Measurements from ENCODE around the gene TRUB2. TPM values are rescaled to one million over a fixed set of nuclear protein-coding genes. Genes with fewer than 3 reads are reported as not detected.
"Not testable (repeated sequence)": the region's sequence is repeated elsewhere in the genome, so short reads cannot be mapped to it uniquely, and the experiment has no call there.

The TRUB2 gene
- total RNA-seq, 2 donors from 2014 or later, result 28.4 to 38.0 TPM

GRCh38 chr9:128279088-128280073 lies 42.9 kb downstream of the TRUB2 start:
- not testable (repeated sequence) for H3K27ac Mint-ChIP-seq; H3K9me3 Mint-ChIP-seq; H3K27me3 Mint-ChIP-seq; H3K36me3 Mint-ChIP-seq; DNase-seq (ENCODE audit: low spot score); H3K4me3 Mint-ChIP-seq; ATAC-seq
- peaks cover 22 to 24% of the 10 kb centered on the region in 2 donors for H3K4me1 Mint-ChIP-seq (ENCODE audit: low read depth in 2 of 2)

- peak overlapping the region; percentile 97 to 99 for H3K27ac Mint-ChIP-seq
- H3K4me3 Mint-ChIP-seq, result peak overlapping the region; percentile 98
- ATAC-seq (no peak), DNase-seq (ENCODE audit: low spot score) (no peak)
- H3K9me3 Mint-ChIP-seq, result no peaks in the 10 kb centered on the region
- H3K4me1 Mint-ChIP-seq (ENCODE audit: low read depth in 2 of 2), result peaks cover 31 to 35% of the 10 kb centered on the region in 2 donors
- no peaks in the 10 kb centered on the region for H3K36me3 Mint-ChIP-seq
- H3K27me3 Mint-ChIP-seq, result no peaks in the 10 kb centered on the region
Observed at GRCh38 chr9:128276574-128277270, 45.5 kb downstream of the TRUB2 start.

- Mint-ChIP-seq H3K4me3 (peak within 1 kb of the TSS; percentile 98), H3K4me1 (ENCODE audit: low read depth in 2 of 2) (peaks cover 34 to 35% of the 10 kb centered on the region in 2 donors), H3K36me3 (no peaks in the 10 kb centered on the region), H3K9me3 (no peaks in the 10 kb centered on the region), H3K27ac (peak within 1 kb of the TSS; percentile 97 to 99), H3K27me3 (no peaks in the 10 kb centered on the region)
- peak; percentile 99 for DNase-seq (ENCODE audit: low spot score)
- peak; percentile 99 for ATAC-seq
Observed at GRCh38 chr9:128276008-128276573, 46.2 kb downstream of the TRUB2 start, which contains the start of gene SWI5. SWI5 (plus strand) TSS chr9:128276276.

- DNase-seq (ENCODE audit: low spot score), result peak; percentile 86
- no peaks in the 10 kb centered on the region for H3K27me3 Mint-ChIP-seq
Observed at GRCh38 chr9:128275198-128276007, 46.8 kb downstream of the TRUB2 start, which contains the start of gene GOLGA2. GOLGA2 (minus strand) TSS chr9:128276007; CDS start chr9:128275976, 31 bp downstream.

DNA sequence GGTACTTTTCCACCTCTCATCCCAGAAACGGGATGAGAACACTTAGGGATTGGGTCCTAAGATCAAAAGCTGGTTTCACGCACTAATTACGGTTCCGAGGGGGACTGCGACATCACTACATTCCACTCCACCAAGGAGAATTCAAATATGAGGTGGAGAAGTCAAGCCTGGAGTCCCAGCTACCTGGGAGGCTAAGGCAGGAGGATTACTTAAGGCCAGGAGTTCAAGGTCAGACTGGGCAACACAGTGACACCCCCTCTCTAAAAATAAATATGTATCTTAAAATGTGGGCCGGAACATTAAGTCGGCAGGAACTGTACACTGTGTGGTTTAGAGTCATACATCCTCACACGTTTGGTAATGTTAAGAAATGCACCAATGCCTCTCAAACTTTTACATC lies 48.0 kb downstream of the TRUB2 start:
- Mint-ChIP-seq H3K9me3 (no peaks in the 10 kb centered on the region), H3K36me3 (no peaks in the 10 kb centered on the region), H3K27ac (peak overlapping the region; percentile 97 to 99), H3K4me1 (ENCODE audit: low read depth in 2 of 2) (peaks cover 31 to 35% of the 10 kb centered on the region in 2 donors), H3K4me3 (peak overlapping the region; percentile 98), H3K27me3 (no peaks in the 10 kb centered on the region)
- DNase-seq (ENCODE audit: low spot score), result no peak
- ATAC-seq, result no peak

More at GRCh38 chr9:128275198-128276007, 46.8 kb downstream of the TRUB2 start, which contains the start of gene GOLGA2:
- H3K4me1 Mint-ChIP-seq (ENCODE audit: low read depth in 2 of 2), result peaks cover 34 to 35% of the 10 kb centered on the region in 2 donors
- H3K9me3 Mint-ChIP-seq, result no peaks in the 10 kb centered on the region
- no peaks in the 10 kb centered on the region for H3K36me3 Mint-ChIP-seq
- peak; percentile 78 to 82 for ATAC-seq
- H3K27ac Mint-ChIP-seq, result peak within 1 kb of the TSS; percentile 97 to 99
- H3K4me3 Mint-ChIP-seq, result peak within 1 kb of the TSS; percentile 98

DNA sequence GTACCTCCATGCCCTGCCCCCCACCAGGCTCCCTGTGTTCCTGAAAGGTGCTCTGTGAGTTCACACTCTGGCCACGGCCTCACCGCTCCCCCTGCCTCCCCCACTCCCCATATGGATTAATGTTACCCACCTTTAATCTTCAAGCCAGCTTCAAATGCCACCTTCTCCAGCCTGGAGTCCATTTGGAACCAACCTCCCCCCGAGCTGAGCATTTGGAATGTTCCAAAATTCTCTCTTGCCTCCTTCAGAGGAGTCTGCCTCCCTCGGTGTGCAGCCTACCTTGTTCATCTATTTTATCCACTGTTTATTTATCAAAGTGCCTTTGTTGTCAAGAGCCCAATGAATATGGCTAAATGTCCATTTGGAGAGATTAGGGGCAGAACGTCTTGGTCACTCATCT lies 50.7 kb downstream of the TRUB2 start:
- Mint-ChIP-seq H3K9me3 (no peaks in the 10 kb centered on the region), H3K36me3 (no peaks in the 10 kb centered on the region), H3K4me1 (ENCODE audit: low read depth in 2 of 2) (peaks cover 20 to 27% of the 10 kb centered on the region in 2 donors), H3K27ac (no peak overlapping the region), H3K27me3 (no peaks in the 10 kb centered on the region), H3K4me3 (no peak overlapping the region)
- DNase-seq (ENCODE audit: low spot score) (no peak), ATAC-seq (no peak)

DNA sequence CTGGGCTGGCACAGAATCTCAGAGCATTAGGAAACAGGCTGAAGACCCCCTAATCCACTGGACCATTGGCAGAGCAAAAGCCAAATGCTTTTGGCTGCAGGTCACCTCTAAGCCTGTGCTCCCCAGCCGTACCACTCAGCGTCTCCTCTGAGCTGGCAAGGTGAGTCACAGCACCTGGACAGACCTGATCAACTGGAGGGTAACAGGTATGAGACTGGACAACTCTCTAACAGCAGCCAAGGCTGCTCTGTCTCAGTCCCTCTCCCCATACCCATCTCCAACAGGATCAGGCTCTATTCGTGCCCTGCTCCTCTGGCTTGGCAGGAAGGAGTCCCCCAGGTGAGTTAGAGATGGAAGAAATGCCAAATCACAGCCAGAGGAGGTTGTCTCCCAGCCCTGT lies 51.1 kb downstream of the TRUB2 start:
- Mint-ChIP-seq H3K9me3 (no peaks in the 10 kb centered on the region), H3K27me3 (no peaks in the 10 kb centered on the region), H3K4me1 (ENCODE audit: low read depth in 2 of 2) (peaks cover 16 to 23% of the 10 kb centered on the region in 2 donors), H3K27ac (no peak overlapping the region), H3K36me3 (no peaks in the 10 kb centered on the region), H3K4me3 (no peak overlapping the region)
- ATAC-seq, result no peak
- DNase-seq (ENCODE audit: low spot score), result no peak

GRCh38 chr9:128266868-128267590 lies 55.2 kb downstream of the TRUB2 start:
- no peaks in the 10 kb centered on the region for H3K27me3 Mint-ChIP-seq
- no peak overlapping the region for H3K27ac Mint-ChIP-seq
- DNase-seq (ENCODE audit: low spot score), result no peak
- H3K36me3 Mint-ChIP-seq, result no peaks in the 10 kb centered on the region
- no peak for ATAC-seq
- no peak overlapping the region for H3K4me3 Mint-ChIP-seq
- H3K9me3 Mint-ChIP-seq, result no peaks in the 10 kb centered on the region
- H3K4me1 Mint-ChIP-seq (ENCODE audit: low read depth in 2 of 2), result peaks cover 0 to 2% of the 10 kb centered on the region in 2 donors

DNA sequence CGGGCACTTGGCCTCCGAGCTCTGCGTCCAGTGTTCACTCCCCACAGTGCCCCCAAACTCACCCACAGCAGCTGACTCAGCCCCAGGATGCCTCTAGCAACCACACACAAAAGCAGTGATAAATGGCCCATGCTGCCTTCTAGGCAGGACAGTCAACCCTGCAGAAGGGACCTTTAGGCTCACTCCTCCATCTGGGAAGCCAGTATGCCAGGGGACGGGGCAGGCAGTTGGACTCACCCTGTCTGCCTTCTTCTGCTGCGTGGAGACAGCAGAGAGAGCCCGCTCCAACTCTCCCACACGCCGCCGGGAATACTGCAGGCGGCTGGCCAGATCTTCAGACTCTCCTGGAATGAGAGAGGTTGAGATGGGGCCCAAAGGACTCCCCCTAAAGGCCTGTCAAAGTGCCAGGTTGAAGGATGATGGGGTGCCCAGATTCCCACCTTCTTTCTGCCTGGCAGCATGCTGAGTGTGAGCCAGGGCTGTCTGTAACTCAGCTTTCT lies 56.8 kb downstream of the TRUB2 start:
- ATAC-seq (no peak), DNase-seq (ENCODE audit: low spot score) (no peak)
- no peak overlapping the region for H3K4me3 Mint-ChIP-seq
- H3K27me3 Mint-ChIP-seq, result no peaks in the 10 kb centered on the region
- H3K9me3 Mint-ChIP-seq, result no peaks in the 10 kb centered on the region
- H3K4me1 Mint-ChIP-seq (ENCODE audit: low read depth in 2 of 2), result peaks cover 0 to 3% of the 10 kb centered on the region in 2 donors
- no peak overlapping the region for H3K27ac Mint-ChIP-seq
- peaks cover 10% of the 10 kb centered on the region for H3K36me3 Mint-ChIP-seq

DNA sequence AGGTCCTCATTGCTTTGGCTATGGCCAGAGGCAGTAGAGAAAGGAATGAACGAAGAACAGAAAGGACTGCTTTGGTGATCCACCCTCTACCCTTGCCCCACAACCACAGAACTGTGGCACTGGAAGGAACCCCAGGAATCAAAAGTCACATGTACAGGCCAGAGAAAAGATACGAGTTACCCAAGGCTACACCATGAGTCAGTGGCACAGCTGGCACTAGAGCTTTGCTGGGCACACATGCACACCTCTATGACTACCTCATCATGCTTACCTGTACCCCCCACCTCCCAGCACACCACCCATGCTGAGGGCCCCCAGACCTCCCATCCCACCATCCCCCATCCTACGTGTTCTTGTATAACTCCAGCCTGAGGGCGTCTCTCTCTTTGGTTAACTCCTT lies 59.6 kb downstream of the TRUB2 start:
- H3K4me3 Mint-ChIP-seq, result no peak overlapping the region
- DNase-seq (ENCODE audit: low spot score) (no peak), ATAC-seq (peak in 1 of 2 donors; percentile 33)
- H3K27me3 Mint-ChIP-seq, result no peaks in the 10 kb centered on the region
- H3K27ac Mint-ChIP-seq, result no peak overlapping the region
- H3K9me3 Mint-ChIP-seq, result no peaks in the 10 kb centered on the region
- peaks cover 0 to 3% of the 10 kb centered on the region in 2 donors for H3K4me1 Mint-ChIP-seq (ENCODE audit: low read depth in 2 of 2)
- H3K36me3 Mint-ChIP-seq, result peaks cover 10% of the 10 kb centered on the region

DNA sequence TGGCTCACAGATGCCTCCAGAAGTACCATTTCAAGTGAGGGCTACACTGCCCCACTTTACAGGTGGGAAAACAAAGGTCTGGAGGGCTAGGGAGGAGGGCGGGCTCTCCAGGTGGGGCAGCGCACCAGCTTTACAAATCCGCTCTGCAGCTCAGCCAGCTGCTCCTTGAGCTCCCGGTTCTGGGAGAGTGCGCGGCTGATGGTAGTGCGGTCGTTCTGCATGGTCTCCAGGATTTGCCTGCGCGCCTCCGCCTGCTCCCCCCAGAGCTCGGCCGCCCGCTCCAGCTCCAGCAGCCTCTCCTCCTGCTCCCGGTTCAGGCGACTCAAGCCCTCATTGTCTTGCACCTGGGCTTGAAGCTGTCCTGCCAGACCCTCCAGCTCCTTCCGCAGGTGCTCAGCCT lies 61.9 kb downstream of the TRUB2 start:
- H3K27me3 Mint-ChIP-seq, result no peaks in the 10 kb centered on the region
- DNase-seq (ENCODE audit: low spot score), result no peak
- H3K36me3 Mint-ChIP-seq, result peaks cover 10% of the 10 kb centered on the region
- no peak overlapping the region for H3K4me3 Mint-ChIP-seq
- peaks cover 0 to 3% of the 10 kb centered on the region in 2 donors for H3K4me1 Mint-ChIP-seq (ENCODE audit: low read depth in 2 of 2)
- no peak for ATAC-seq
- H3K9me3 Mint-ChIP-seq, result no peaks in the 10 kb centered on the region
- no peak overlapping the region for H3K27ac Mint-ChIP-seq

DNA sequence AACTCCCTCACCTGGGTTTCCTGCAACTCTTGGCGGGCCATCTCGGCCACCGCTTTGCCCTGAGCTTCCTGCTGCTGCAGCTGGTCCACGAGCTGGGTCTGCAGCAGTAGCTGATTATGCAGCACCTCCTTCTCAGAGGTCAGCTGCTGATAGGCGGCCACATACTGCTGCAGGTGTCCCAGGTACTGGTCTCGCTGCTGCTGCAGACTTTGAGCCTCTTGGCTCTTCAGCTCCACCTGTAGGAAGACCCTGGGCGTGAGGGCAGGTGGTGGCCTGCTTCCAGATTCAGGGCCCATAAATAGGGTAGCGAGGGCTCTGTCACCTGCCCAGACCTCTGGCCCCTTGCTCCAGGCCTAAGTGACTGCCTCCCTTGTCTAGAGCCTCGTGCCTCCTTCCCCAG lies 63.1 kb downstream of the TRUB2 start:
- Mint-ChIP-seq H3K4me1 (ENCODE audit: low read depth in 2 of 2) (peaks cover 0 to 5% of the 10 kb centered on the region in 2 donors), H3K36me3 (peaks cover 10% of the 10 kb centered on the region), H3K4me3 (no peak overlapping the region), H3K9me3 (no peaks in the 10 kb centered on the region), H3K27ac (no peak overlapping the region), H3K27me3 (peaks cover 0 to 3% of the 10 kb centered on the region in 2 donors)
- ATAC-seq, result no peak
- DNase-seq (ENCODE audit: low spot score), result no peak

Data from natural killer cell treated with Interleukin-12 subunit alpha and Interleukin-12 subunit beta and Interleukin-15 and Interleukin-18, amount 100 ng/mL, for 72 hours (primary cell).